A549 (cell line): ENCODE data around the gene MZT1. TPM values are rescaled to one million over a fixed set of nuclear protein-coding genes. Genes with fewer than 3 reads are reported as not detected.

Experiments used
- ATAC-seq, 2 experiments: fragments of 200-7000 bp in 1 of 2; fragments of >200 bp in 1 of 2; cut with Nextera tagmentation in 1 of 2; cut with Tn5 transposase in 1 of 2; 3 replicates each; pipeline versions ENCODE4 v1.8.0 to v1.9.1; 2018 to 2020; ENCODE audit warnings: mild to moderate bottlenecking in 1 of 2, moderate library complexity in 1 of 2
- CTCF ChIA-PET: fragments of 300-600 bp; sonication (Branson Sonifier 250); formaldehyde crosslinking; extraction: SDS; loops from one replicate; lab custom pipeline; 2021; ENCODE audit warnings: antibody characterized with exemption, inconsistent platforms; lab: Yijun Ruan, JAX
- POLR2A ChIA-PET: fragments of 350-600 bp; formaldehyde crosslinking; extraction: SDS; loops from one replicate; lab custom pipeline; 2021; ENCODE audit warnings: antibody characterized with exemption, inconsistent platforms; lab: Yijun Ruan, JAX
- DNase-seq, 2 experiments: peaks; one replicate each; pipeline versions ENCODE4 v3.0.0 to v3.0.0-alpha.2; 2011 to 2016; ENCODE audit warnings: low read depth in 1 of 2, low spot score in 1 of 2
- FAIRE-seq: peaks from 2 replicates; lab custom pipeline; 2011; peaks lifted over from hg19 to GRCh38; lab: Jason Lieb, UNC
- H3K27ac ChIP-seq, 2 experiments: fragments of >200 bp; sonication (Bioruptor Twin); formaldehyde crosslinking; 3 replicates each; pipeline ENCODE4 v1.5.1; 2016 to 2017
- H3K4me1 ChIP-seq: fragments of >200 bp; sonication (Bioruptor Twin); formaldehyde crosslinking; 3 replicates; pipeline ENCODE4 v1.6.1; 2016
- H3K4me2 ChIP-seq: fragments of >200 bp; sonication (Bioruptor Twin); formaldehyde crosslinking; 3 replicates; pipeline ENCODE4 v1.6.1; 2016
- H3K4me3 ChIP-seq: fragments of >200 bp; sonication (Bioruptor Twin); formaldehyde crosslinking; 3 replicates; pipeline ENCODE4 v1.5.1; 2016
- H3K9me3 ChIP-seq: fragments of >200 bp; sonication (Bioruptor Twin); formaldehyde crosslinking; 3 replicates; pipeline ENCODE4 v1.6.1; 2016
- ATOH8 ChIP-seq: fragments of 250-450 bp; sonication (Bioruptor Pico); IDR thresholded peaks from 2 replicates; pipeline ENCODE4 v1.5.0; 2020; ENCODE audit warnings: low read depth, mild to moderate bottlenecking, moderate library complexity
- CHD4 ChIP-seq: fragments of 200-600 bp; sonication (generic); IDR thresholded peaks from 2 replicates; pipeline ENCODE4 v1.6.1; 2016; ENCODE audit warnings: antibody characterized with exemption, mild to moderate bottlenecking, borderline replicate concordance
- E2F6 ChIP-seq: IDR thresholded peaks from 2 replicates; pipeline ENCODE4 v1.6.1; 2012; ENCODE audit warnings: low read depth, borderline replicate concordance
- EHMT2 ChIP-seq: fragments of 200-600 bp; sonication (generic); IDR thresholded peaks from 2 replicates; pipeline ENCODE4 v1.6.1; 2016; ENCODE audit warnings: antibody characterized with exemption, low read depth, mild to moderate bottlenecking, moderate library complexity
- ELK1 ChIP-seq: fragments of 150-350 bp; IDR thresholded peaks from 2 replicates; pipeline ENCODE4 v1.6.1; 2014; ENCODE audit warnings: low read depth, mild to moderate bottlenecking, low read length
- FOXS1 ChIP-seq: fragments of 250-450 bp; sonication (Bioruptor Pico); IDR thresholded peaks from 2 replicates; pipeline ENCODE4 v1.5.0; 2020; ENCODE audit warnings: mild to moderate bottlenecking, moderate library complexity
- HDAC2 ChIP-seq: fragments of 200-600 bp; sonication (generic); IDR thresholded peaks from 2 replicates; pipeline ENCODE4 v1.6.1; 2016
- HEYL ChIP-seq: fragments of 250-450 bp; sonication (Bioruptor Pico); IDR thresholded peaks from 2 replicates; pipeline ENCODE4 v1.8.0; 2021; ENCODE audit warnings: mild to moderate bottlenecking, moderate library complexity
- HMGXB4 ChIP-seq: fragments of 250-450 bp; sonication (Bioruptor Pico); IDR thresholded peaks from 2 replicates; pipeline ENCODE4 v1.5.0; 2021; ENCODE audit warnings: mild to moderate bottlenecking, moderate library complexity, borderline replicate concordance
- HOXB13 ChIP-seq: fragments of 250-450 bp; sonication (Bioruptor Pico); IDR thresholded peaks from 2 replicates; pipeline ENCODE4 v1.5.0; 2020; ENCODE audit warnings: low read depth, mild to moderate bottlenecking, moderate library complexity
- JUN ChIP-seq, 2 experiments: fragments of >200 bp; sonication (Bioruptor Twin); formaldehyde crosslinking; IDR thresholded peaks; 2 replicates in 1 of 2; 3 replicates in 1 of 2; pipeline ENCODE4 v1.6.1; 2016 to 2017
- MAFK ChIP-seq: fragments of 450-650 bp; IDR thresholded peaks from 2 replicates; pipeline ENCODE4 v1.6.1; 2014; ENCODE audit not compliant: partially characterized antibody
- MAX ChIP-seq: IDR thresholded peaks from 2 replicates; pipeline ENCODE4 v1.6.1; 2012
- MYC ChIP-seq: IDR thresholded peaks from 2 replicates; pipeline ENCODE4 v1.6.1; 2012; ENCODE audit warnings: mild to moderate bottlenecking, inconsistent platforms, low read length, improper control_type of control experiment, borderline replicate concordance
- NPAS2 ChIP-seq: fragments of 250-450 bp; sonication (Bioruptor Pico); IDR thresholded peaks from 2 replicates; pipeline ENCODE4 v1.8.0; 2022; ENCODE audit warnings: mild to moderate bottlenecking, moderate library complexity, borderline replicate concordance
- NR3C1 ChIP-seq: fragments of >200 bp; sonication (Bioruptor Twin); formaldehyde crosslinking; IDR thresholded peaks from 3 replicates; pipeline ENCODE4 v1.6.1; 2017
- PBX3 ChIP-seq: IDR thresholded peaks from 2 replicates; pipeline ENCODE4 v1.6.1; 2012
- POLR2A ChIP-seq: IDR thresholded peaks from 2 replicates; pipeline ENCODE4 v1.6.1; 2012; ENCODE audit warnings: mild to moderate bottlenecking, low read length
- POLR2AphosphoS2 ChIP-seq: conservative IDR thresholded peaks from 2 replicates; pipeline ENCODE4 v1.6.1; 2012; ENCODE audit warnings: low read length, improper control_type of control experiment, inconsistent platforms
- RAD21 ChIP-seq, 2 experiments: fragments of >200 bp in 1 of 2; sonication (Bioruptor Twin) in 1 of 2; formaldehyde crosslinking in 1 of 2; IDR thresholded peaks in 1 of 2; conservative IDR thresholded peaks in 1 of 2; 2 replicates in 1 of 2; 3 replicates in 1 of 2; pipeline ENCODE4 v1.6.1; 2012 to 2018; ENCODE audit warnings: inconsistent platforms in 1 of 2
- RARB ChIP-seq: fragments of 250-450 bp; sonication (Bioruptor Pico); IDR thresholded peaks from 2 replicates; pipeline ENCODE4 v1.8.0; 2021; ENCODE audit warnings: mild to moderate bottlenecking, moderate library complexity
- RCOR1 ChIP-seq: fragments of 150-350 bp; IDR thresholded peaks from 2 replicates; pipeline ENCODE4 v1.6.1; 2014; ENCODE audit warnings: antibody characterized with exemption, low read length, low read depth
- REST ChIP-seq: fragments of 200-600 bp; sonication (generic); IDR thresholded peaks from 2 replicates; pipeline ENCODE4 v1.6.1; 2016; ENCODE audit warnings: antibody characterized with exemption, mild to moderate bottlenecking, moderate library complexity
- RFX5 ChIP-seq: fragments of 450-650 bp; IDR thresholded peaks from 2 replicates; pipeline ENCODE4 v1.7.1; 2014; ENCODE audit warnings: antibody characterized with exemption, mild to moderate bottlenecking, moderate library complexity
- SREBF2 ChIP-seq: fragments of 450-650 bp; IDR thresholded peaks from 2 replicates; pipeline ENCODE4 v1.6.1; 2014; ENCODE audit warnings: mild to moderate bottlenecking, moderate library complexity
- USF2 ChIP-seq: fragments of 450-650 bp; IDR thresholded peaks from 2 replicates; pipeline ENCODE4 v1.6.1; 2014; ENCODE audit warnings: antibody characterized with exemption
- ZC3H11A ChIP-seq: fragments of 450-650 bp; IDR thresholded peaks from 2 replicates; pipeline ENCODE4 v1.6.1; 2014; ENCODE audit warnings: antibody characterized with exemption, mild to moderate bottlenecking
- ZFP36 ChIP-seq: fragments of 450-650 bp; IDR thresholded peaks from 2 replicates; pipeline ENCODE4 v1.6.1; 2014; ENCODE audit warnings: borderline replicate concordance; ENCODE audit not compliant: partially characterized antibody
- ZSCAN20 ChIP-seq: fragments of 250-450 bp; sonication (Bioruptor Pico); IDR thresholded peaks from 2 replicates; pipeline ENCODE4 v1.8.0; 2022; ENCODE audit warnings: mild to moderate bottlenecking, moderate library complexity
- WGBS: methylation state at CpG from one replicate; pipeline ENCODE4 v1.1.6; 2017; ENCODE audit errors: missing lambda C conversion rate; 5-methylcytosine and 5-hydroxymethylcytosine counted together
- polyA plus RNA-seq, 4 experiments: library from polyadenylated mRNA; depleted of rRNA in 3 of 4; stranded (reverse); fragments of >200 nt; fragmentation: RNase III in 1 of 4; extraction: RNeasy Plus Mini Kit Qiagen cat#74134 plus additional on column Dnase treatment in 1 of 4; gene quantifications; 2 replicates in 3 of 4; 3 replicates in 1 of 4; pipeline ENCODE4 v1.2.3, GENCODE V29; 2011 to 2017

MZT1 gene
- polyA plus RNA-seq, 2 of the 4 experiments (the other 2 are of a cell fraction): 17.8 to 19.5 TPM

GRCh38 chr13:72774019-72774418 is 46.6 kb upstream of the MZT1 start:
- H3K4me3 ChIP-seq: no peak overlapping the region
- H3K27ac ChIP-seq: no peak overlapping the region
- H3K4me1 ChIP-seq: peaks cover 2% of the 10 kb centered on the region; the same call in 2 of the 3 replicates
- ChIA-PET CTCF (no interaction called here), POLR2A (no interaction called here)
- no peak for FAIRE-seq
- no peak for DNase-seq
- TF ChIP-seq ATOH8 (CRISPR knock-in tag) (no peak), NPAS2 (CRISPR knock-in tag) (no peak), POLR2A (no peak), ELK1 (no peak), SREBF2 (no peak), ZFP36 (no peak), RAD21 (conservative IDR thresholded peaks at IDR 0.05 in 1 of 2, IDR thresholded peaks at IDR 0.05 in 1 of 2) (no peak), HMGXB4 (CRISPR knock-in tag) (no peak), HDAC2 (no peak), RARB (CRISPR knock-in tag) (no peak), FOXS1 (CRISPR knock-in tag) (no peak), HOXB13 (CRISPR knock-in tag) (no peak), CHD4 (no peak), RCOR1 (no peak), ZC3H11A (no peak), JUN (IDR thresholded peaks at IDR 0.05) (no peak), RFX5 (no peak), E2F6 (no peak), HEYL (CRISPR knock-in tag) (no peak), USF2 (no peak)
- TF ChIP-seq, all 56 proteins: peak for 0
- WGBS: 92% methylated on average over 2 of the region's 2 CpGs
- ATAC-seq: no peak
- Histone ChIP-seq H3K4me2 (no peak overlapping the region), H3K9me3 (no peaks in the 10 kb centered on the region)

GRCh38 chr13:72763411-72763810 is 36.0 kb upstream of the MZT1 start:
- POLR2A ChIA-PET: no interaction called here

More at GRCh38 chr13:72763411-72763810, 36.0 kb upstream of the MZT1 start:
- no peak overlapping the region for H3K4me3 ChIP-seq
- WGBS: 86% methylated on average over 2 of the region's 2 CpGs
- H3K9me3 ChIP-seq: no peaks in the 10 kb centered on the region
- DNase-seq (no peak), ATAC-seq (no peak), FAIRE-seq (no peak)
- H3K4me1 ChIP-seq: no peaks in the 10 kb centered on the region
- no peak overlapping the region for H3K4me2 ChIP-seq
- H3K27ac ChIP-seq: no peak overlapping the region
- CTCF ChIA-PET: no interaction called here
- TF ChIP-seq FOXS1 (CRISPR knock-in tag) (no peak), SREBF2 (no peak), PBX3 (no peak), ZSCAN20 (CRISPR knock-in tag) (no peak), MAX (no peak), RCOR1 (no peak), NPAS2 (CRISPR knock-in tag) (no peak), REST (no peak), POLR2AphosphoS2 (no peak), EHMT2 (no peak), MYC (no peak), MAFK (no peak), NR3C1 (no peak)
